Stimulated activated naive CD4-positive, alpha-beta T cell treated with Interleukin-2 at 50 U/mL for 16 hours (primary cell): ENCODE data around the gene QPCTL.
"Not testable (repeated sequence)": the region's sequence is repeated elsewhere in the genome, so short reads cannot be mapped to it uniquely, and the experiment has no call there.

Source experiments
- DNase-seq: peaks from one replicate; lab custom pipeline; 2025; lab: John Stamatoyannopoulos, UW

QPCTL gene

DNA sequence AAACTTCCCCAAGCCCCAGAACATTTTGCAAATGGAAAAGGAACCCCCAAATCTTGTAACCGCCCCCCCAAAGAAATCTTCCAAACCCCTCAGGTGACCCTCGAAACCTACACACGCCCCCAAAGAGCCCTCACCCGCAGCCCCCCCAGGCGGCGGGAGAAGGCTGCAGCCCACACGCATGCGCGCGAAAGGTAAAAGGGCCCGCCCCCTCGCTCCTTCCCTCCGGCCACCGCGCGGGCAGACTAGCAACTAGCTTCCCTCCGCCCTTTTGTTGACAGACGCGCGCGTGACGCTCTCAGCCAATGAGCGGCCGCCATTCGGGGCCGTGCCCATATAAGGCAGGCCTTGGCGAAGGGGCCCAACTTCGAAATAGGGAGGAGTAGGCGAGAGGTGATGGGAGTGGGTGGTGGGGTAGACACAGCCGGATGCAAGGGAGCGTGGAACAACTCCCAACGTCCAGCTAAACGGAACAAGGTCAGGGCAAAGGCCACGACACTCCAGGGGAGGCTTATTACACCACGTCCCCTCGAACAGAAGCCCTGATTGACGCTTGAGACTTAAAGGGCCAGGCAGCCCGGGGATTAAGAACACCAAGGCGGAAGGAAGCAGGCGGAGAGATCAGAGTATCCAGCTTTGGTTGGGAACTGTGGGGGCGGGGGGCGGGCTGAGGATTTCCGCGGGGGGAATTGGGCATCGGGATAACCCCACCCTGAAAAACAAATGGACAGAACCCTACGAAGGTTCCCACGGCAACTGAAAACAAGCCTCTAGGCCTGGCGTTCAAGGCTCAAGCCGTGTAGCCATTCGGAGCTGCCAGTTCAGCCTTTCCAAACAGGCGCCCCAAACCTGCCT lies 24.9 kb downstream of the QPCTL start:
- peak; percentile 97 for DNase-seq

DNA sequence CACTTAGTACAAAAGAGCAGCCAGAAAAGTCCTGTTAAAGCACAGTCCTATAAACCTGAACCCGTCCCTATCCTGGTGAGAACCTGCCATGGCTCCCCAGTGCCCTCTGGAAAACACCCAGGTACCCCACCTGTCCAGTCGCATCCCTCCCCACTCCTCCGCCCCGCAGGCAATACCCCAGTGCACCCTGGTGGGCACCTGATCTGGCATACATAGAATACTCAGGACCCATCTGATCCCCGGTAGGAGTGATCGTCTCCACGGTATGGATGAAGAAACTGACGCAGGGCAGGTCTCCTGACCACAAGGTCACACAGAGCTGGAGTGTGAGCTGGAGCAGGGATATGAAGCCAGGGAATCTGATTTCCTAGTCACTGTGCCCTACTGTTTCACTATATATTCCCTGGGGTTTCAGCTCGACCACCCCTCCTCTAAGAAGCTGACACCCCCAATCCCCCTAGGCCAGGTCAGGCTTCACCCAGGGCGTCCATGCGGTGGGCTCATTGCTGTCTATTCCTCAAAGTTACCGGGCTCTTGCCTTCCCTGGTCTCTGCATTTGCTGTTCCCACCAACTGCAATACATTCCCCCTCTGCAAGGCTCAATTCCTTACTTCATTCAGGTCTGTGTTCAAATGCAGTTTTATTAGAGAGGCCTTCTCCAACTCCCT lies 25.7 kb downstream of the QPCTL start:
- no peak for DNase-seq

DNA sequence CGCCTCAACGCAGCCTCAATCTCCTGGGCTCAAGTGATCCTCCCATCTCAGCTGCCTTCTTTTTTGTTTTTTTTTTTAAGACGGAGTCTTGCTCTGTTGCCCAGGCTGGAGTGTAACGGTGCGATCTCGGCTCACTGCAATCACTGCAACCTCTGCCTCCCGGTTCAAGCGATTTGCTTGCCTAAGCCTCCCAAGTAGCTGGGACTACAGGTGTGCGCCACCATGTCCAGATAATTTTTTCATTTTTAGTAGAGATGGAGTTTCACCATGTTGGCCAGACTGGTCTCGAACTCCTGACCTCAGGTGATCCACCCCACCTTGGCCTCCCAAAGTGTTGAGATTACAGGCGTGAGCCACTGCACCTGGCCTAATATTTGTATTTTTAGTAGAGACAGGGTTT lies 27.6 kb downstream of the QPCTL start:
- DNase-seq: not testable (repeated sequence)

DNA sequence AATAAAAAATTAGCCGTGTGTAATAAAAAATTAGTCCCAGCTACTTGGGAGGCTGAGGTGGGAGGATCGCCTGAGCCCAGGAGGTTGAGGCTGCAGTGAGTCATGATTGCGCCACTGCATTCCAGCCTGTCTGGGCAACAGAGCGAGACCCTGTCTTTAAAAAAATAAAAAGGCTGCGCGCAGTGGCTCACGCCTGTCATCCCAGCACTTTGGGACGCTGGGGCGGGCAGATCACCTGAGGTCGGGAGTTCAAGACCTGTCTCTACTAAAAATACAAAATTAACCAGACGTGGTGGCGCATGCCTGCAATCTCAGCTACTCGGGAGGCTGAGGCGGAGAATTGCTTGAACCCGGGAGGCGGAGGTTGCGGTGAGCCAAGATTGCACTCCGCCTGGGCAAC lies 36.2 kb downstream of the QPCTL start:
- DNase-seq: not testable (repeated sequence)

DNA sequence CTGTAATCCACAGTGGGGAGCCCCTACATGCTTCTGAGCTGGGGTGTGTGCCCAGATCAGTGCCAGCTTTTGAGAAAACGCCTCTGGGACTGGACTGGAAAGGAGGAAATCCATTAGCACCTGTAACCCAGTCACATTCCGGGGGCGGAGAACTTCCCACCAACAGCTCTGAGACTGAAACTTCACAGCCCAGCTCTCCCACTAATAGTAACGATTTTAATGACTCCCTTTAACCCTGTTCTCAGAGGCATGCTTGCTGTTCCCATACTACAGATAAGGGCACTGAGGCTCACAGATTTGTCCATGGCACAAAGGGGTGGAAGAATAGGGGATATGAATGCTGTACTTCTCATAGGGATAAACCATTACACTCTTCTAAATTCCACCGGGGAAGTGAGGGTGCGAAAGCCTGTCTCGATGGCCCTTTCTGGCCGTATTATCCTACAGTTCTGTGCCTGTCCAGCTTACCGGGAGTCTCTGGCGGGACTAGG lies 37.4 kb downstream of the QPCTL start:
- peak; percentile 11 for DNase-seq

DNA sequence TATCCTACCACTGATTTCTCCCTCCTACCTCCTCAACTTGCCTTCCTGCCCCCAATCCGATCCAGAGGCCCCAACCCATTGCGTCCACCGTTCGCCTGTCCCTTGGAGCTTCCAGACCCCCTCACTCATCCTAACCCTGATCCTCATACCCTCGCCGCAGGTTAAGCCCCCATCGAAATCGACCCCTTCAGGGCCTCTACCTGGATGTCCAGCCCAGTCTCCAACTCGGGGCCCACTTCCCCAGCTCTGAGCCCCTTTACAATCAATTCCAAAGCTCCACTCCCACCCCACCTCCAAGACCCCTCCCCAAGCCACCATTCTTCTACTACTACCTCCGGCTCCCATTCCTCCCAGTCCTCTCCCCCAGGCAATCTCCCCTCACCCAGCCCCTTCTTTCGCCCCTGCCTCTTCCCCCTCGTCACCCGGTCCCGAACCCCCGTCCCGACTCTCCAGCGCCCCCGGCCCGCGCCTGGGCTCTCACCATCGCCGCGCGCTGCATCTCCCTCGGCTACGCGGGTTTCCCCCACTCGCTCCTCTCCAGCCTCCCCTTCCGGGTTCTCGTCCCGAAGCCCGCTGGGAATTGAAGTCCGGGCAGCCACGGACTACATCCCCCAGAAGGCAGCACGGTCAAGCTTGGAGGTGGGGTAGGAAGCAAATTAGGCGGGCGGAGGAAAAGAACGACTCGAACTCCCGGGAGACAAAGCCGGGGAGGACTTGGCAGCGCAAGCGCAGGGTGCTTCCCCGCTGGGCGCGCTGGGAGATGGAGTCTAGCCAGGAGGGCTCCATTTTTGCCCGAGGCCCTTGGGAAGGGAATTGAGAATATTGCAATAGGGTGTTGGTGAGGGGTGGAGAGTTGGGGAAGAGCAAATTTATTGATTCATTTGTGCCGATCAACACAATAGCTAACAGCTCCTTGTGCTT lies 38.2 kb downstream of the QPCTL start, which contains the start of gene FBXO46:
TSS of gene FBXO46 (minus strand) at position 529 of the 921 bp plus-strand sequence. CDS start 17,401 bp downstream, outside the sequence.
- DNase-seq: peak; percentile 95

DNA sequence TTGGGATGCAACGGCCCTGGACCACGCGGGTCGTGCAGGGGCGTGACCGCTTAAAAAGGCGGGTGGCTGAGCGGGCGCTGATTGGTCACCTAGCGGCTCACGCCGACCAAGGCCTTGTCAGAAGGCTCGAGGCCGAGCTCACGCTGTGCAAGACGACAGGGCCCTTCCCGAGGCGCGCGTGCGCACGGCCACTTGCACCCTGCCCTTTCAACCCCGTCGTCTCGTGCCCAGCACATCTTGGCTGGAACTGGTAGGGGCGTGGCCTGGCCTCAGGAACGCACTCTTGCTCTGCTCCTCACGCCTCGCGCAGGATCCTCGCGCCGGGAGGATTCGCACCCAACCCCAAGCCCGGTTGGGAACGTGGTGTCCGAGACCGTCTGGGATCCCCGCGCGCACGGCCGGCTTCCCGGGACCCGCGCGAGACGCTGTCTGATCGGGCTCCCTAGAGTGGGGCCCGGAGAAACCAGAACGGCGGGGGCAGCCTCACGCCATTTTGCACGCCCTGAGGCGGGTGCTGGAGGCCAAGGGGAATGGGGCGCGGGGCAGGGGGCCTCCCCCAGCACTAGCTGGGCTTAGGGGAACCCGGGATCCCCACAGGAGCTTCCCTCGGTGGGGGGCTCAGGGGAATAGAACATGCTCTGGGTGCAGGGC lies 40.8 kb downstream of the QPCTL start, which contains the start of gene MEIOSIN:
TSS of gene MEIOSIN (plus strand) at position 280 of the 651 bp plus-strand sequence. CDS start 1,938 bp downstream, outside the sequence.
- DNase-seq: no peak

DNA sequence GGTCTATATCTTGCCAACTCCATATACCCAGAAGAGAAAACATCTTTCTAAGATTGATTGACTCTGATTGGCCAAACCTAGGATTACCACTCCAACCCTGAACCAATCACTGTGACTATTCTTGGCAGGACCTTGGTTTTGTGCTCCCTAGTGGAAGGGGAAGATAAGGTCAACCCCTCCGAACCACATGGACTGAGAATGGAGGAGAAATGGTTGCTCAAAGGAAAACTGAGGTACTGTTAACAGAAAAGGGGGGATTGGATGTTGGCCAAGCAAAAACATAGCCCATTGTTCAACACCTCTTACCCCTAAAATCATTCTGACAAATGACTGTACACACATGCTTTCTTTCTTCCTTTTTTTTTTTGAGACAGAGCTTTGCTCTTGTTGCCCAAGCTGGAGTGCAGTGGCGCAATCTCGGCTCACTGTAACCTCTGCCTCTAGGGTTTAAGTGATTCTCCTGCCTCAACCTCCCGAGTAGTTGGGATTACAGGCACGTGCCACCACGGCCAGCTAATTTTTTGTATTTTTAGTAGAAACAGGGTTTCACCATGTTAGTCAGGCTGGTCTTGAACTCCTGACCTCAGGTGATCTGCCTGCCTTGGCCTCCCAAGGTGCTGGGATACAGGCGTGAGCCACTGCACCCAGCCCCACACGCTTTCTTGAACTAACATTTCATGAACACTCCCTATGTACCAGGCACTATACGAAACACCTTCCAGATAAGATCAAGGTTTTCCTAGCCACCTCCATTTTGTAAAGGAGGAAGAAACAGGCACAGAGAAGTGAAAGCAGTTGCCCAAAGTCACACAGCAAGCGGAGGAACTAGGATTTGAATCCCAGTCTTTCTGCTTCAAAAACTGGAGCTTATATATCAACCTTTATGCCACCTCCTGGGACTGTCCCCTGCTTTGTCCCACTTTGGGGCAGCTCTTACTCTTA lies 47.3 kb downstream of the QPCTL start:
- no peak for DNase-seq

DNA sequence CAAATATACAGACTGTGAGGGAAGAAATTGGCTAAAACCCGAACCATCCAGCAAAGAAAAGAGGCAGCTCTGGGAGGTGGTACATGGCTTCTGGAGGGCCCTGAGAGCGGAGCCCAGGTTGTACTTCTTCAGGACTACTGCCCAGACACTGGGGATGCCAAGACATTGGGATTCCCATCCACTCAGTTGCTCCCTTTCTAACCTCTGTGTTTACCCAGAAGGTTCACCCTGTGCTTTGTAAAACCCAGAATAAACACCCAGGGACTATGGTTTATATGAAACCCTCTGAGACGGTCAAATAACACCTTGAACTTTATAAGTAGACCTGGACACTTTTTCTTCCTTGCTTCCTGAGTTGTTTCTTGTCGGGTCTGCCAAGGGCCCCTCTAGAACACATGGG lies 50.5 kb downstream of the QPCTL start:
- DNase-seq: no peak

DNA sequence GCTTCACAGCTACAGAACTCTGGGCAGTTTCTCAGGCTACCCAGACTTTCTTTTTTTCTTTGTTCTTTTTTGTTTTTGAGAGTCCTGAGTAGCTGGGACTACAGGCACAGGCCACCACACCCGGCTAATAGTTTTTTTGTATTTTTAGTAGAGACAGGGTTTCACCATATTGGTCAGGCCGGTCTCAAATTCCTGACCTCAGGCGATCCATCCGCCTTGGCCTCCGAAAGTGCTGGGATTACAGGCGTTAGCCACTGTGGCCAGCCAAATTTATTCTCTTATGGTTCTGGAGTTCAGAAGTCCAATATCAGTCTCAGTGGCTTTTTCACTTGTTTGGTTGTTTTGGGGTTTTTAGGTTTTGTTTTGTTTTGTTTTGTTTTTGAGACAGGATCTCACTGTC lies 53.1 kb downstream of the QPCTL start:
- DNase-seq: no peak

DNA sequence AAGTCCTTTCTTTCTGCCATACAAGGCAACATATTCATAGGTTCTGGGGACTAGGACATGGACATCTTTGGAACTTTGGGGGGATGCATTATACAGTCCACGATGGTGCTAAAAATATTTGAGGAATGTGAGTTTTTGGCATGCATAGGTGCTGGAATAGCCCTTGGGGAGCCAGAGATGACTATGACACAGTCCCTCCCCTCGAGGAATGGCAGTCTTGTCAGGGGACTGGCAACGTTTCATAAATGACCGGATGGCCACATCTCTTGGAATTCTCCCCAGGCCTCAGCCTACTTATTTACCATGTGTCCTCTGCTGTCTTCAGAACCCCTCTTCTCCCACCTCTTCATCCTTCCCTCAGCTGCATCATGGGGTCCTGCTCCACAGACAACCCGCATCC lies 54.4 kb downstream of the QPCTL start:
- no peak for DNase-seq

DNA sequence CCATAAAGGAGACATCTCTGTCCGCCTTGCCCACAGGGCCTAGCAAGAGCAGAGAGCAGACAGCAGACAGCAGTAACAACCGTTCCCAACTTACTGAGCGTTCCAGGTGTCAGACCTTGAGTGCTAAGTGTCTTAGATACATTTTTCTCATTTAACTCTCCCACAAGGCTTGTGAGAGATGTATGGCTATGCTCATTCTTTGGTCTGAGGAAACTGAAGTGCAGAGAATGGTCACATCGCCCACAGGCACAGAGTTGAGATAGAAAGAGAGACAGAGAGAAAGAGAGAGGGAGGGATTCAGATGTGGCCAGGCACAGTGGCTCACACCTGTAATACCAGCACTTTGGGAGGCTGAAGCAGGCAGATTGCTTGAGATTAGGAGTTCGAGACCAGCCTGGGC lies 55.0 kb downstream of the QPCTL start:
- no peak for DNase-seq

DNA sequence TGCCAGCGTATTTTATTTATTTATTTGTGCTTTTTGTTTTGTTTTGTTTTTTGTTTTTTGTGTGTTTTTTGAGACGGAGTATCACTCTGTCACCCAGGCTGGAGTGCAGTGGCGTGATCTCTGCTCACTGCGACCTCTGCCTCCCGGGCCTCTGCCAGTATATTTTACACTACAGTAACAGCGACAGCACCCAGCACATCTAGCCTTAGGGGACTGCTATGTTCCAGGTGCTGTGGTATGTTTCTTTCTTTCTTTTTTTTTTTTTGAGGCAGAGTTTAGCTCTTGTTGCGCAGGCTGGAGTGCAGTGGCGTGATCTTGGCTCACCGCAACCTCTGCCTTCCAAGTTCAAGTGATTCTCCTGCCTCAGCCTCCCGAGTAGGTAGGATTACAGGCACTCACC lies 59.0 kb downstream of the QPCTL start:
- DNase-seq: not testable (repeated sequence)

DNA sequence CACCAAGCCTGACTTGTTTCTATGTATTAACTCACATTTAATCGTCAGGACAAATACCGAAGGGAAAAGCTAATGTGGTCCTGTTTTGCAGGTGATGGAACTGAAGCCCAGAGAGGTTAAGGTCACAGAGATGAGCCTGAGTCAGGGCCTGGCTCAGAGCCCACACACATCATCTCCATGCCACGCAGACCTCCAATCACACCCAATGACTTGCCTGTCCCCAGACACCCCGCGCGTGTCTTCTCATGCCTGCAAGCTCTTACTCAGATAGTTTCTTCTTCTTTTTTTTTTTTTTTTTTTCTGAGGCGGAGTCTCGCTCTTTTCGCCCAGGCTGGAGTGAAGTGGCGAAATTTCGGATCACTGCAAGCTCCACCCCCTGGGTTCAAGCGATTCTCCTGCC lies 60.2 kb downstream of the QPCTL start:
- DNase-seq: no peak

DNA sequence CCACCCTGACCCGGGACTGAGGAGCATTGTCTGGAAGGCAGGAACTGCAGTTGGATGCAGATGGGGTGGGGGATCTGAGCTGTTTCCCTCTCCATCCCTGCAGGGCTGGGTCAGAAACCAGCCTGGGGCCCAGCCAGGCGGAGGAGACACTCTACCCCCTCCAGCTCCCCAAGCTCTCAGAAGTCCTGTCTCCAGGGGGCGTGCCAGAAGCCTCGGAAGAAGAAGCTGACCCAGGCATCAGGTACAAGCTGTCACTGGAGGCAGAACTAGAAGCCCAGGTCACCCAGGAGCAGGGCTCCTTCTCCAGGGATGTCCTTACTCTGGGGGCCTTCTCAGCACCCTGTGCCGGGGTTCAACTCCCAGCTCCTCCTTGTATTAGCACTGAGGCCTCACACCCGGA lies 61.1 kb downstream of the QPCTL start:
- DNase-seq: no peak
